IPS-18c (cell line): Measurements from ENCODE around the gene THUMPD3.

Experiments used
- H3K4me3 ChIP-seq: 2 replicates; pipeline ENCODE4 v1.7.0; 2013; ENCODE audit warnings: low read depth, mild to moderate bottlenecking, low read length, moderate library complexity; ENCODE audit not compliant: insufficient read depth
- H3K9me3 ChIP-seq: one replicate; pipeline ENCODE4 v1.6.1; 2013; ENCODE audit warnings: mild to moderate bottlenecking, low read length, moderate library complexity; ENCODE audit not compliant: control insufficient read depth, insufficient read depth

THUMPD3 gene

DNA sequence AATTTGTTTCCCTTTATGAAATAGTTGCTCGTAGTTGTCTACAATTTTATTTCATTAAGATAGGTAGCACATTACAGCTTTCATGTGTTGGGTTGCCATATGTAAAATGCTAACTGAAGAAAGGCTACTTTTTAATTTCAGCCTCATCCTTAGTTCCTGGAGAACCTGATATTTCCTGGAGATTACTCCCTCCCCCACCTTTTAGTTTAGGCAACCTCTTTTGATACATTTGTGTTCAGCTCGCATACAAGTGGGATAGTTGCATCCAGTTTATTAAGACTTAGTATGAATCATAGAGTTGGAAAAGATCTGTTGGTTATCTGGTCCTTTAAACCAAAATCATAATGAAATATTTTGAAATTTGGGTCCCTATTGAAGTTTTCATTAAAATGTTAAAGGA, 40.6 kb downstream of the THUMPD3 start:
- H3K4me3 ChIP-seq = no peak overlapping the region
- H3K9me3 ChIP-seq = no peaks in the 10 kb centered on the region

DNA sequence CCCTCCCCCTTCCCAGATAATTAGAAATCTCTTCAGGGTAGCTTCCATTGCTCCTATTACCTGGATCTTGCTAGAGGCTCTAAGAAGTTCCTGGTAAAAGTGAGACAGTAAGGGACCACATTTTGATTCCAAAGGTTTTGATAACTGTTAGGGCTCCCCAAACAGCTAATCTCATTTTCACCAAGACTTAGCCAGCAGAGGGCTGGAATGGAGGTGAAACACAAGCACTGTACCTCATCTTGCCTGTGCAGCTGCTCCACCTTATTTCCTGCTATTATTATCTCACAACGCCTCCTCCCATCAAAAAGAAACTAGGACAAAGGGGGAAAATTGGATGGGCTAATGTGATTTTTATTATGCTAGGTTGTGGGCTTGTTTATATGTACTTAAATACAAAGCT, 41.8 kb downstream of the THUMPD3 start:
- no peak overlapping the region for H3K4me3 ChIP-seq
- no peaks in the 10 kb centered on the region for H3K9me3 ChIP-seq

DNA sequence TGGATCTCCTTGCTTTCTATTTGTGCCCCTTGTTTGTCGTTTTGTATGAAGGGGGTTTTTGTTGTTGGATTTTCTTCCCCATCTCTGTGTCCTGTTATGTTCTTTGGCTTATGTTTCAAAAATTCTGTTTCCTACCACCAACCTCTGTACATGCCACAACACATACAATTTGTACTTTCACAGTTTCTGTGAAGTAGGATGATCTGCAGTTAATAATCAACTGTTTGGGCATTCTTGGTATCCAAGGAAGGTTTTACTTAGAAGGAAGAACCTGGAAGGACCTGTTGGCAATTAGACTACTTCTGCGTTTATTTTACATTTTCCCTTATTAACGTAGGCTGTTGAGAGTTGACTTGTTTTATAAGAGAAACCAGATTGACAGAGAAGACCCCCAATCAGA, 42.9 kb downstream of the THUMPD3 start:
- no peaks in the 10 kb centered on the region for H3K9me3 ChIP-seq
- H3K4me3 ChIP-seq = no peak overlapping the region

DNA sequence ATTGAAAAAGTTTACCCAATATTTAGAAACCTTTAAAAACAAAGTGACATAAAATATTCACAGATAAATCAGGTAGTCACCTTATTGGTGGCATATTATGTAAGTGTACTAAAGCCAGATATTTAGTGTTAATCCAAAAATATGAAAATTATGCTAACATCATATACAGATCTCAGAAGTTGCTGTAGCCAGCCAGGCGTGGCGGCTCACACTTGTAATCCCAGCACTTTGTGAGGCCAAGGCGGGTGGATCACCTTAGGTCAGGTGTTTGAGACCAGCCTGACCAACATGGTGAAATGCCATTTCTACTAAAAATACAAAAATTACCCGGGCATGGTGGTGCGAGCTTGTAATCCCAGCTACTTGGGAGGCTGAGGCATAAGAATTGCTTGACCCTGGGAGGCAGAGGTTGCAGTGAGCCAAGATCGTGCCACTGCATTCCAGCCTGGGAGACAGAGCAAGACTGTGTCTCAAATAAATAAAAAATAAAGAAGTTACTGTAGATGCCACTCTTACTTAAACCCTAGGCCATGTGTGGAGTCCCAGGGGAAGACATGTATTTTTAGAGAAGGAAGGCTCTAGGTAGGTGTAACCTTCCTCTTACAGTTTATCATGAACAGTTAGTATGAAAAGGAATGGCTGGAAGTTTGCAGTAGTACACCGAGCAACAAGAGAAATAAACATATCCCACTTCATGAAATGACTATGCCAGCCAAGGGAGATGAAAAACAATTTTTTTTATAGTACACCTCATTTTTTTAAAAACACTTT, 44.2 kb downstream of the THUMPD3 start:
- Histone ChIP-seq H3K9me3 (no peaks in the 10 kb centered on the region), H3K4me3 (no peak overlapping the region)

DNA sequence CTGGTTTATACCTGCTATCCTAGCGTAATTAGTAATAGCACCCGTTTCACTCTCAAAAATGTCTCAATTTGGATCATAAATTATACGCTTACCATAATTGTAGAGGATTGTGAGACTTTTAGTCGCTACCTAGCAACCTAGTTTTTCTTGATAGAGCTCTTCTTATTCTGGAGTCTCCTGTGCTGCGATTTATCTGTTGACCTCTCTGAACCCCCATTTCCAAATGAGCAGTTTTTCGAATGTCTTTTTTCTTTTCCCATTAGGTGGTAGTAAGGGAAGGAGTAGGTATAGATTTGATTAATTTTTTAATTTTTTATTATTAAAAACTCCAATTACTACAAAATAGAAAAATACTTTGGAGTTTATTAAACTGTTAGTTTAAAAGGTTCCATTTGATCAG, 45.2 kb downstream of the THUMPD3 start:
- H3K4me3 ChIP-seq = no peak overlapping the region
- no peaks in the 10 kb centered on the region for H3K9me3 ChIP-seq

DNA sequence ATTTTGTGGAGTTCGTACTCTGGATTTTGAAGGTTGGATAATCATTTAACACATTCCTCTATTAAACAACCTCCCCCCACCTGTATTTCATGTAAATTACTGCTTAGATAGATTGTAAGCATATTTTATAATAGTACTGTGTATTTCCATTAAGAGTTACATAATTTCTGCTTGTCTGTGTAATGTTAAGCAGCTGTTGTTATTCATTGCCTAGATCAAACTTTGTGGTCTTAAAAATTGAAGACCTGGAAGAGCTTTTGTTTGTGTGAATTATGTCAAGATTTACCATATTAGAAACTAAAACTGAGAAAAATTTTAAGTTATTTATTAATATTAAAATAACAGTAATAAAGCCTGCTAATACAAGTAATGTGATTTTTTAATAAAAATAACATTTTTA, 45.7 kb downstream of the THUMPD3 start:
- no peaks in the 10 kb centered on the region for H3K9me3 ChIP-seq
- no peak overlapping the region for H3K4me3 ChIP-seq

DNA sequence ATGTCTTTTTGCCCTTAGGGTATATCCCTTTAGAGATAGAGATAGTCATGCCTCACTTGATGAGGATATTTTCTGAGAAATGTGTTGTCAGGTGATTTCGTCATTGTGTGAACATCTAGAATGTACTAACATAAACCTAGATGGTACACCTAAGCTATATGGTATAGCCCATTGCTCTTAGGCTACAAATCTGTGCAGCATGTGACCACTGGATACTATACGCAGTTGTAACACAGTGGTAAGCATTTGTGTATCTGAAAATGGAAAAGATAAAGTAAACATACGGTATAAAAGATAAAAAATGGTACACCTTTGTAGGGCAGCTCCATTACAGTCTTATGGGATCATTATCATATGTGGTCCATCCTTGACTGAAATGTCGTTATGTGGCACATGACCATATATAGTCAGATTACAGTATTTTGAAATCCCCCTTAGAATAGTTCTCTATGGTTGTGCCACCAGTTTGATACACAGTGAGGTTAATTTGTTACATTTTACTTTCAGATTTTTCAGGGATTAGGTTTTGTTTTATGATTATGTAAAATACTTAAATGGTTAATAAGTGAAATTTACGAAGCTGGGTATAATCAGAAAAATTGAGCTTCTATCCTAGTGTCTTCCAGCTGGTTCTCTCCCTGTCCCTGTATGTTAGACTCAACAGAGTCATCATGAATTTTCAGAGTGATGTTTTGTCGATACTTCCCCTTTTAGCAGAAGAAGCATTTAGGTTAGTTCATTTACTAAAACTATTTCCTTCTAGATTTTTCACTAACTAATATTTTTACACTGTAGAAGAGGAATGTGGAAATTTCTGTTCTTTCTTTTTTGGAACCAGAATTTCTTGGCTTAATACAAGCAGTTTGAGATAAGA, 47.4 kb downstream of the THUMPD3 start:
- no peak overlapping the region for H3K4me3 ChIP-seq

DNA sequence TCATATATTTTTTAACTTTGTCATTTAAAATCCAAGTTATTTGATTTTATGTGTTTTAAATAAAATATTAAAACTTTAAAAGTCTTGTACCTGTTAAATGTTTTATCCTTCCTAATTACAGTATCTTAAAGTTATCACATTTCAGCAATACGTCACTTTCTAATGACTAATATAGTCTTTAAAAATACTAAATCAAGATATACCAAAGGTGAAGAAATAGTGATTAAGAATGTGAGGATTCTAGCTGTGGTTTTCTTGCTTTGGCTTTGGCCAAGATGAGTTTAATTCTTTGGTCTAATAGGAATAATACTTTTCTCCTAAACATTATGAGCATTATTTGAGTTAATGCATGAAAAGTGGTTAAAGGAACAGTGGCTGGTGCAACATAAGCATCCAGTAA, 48.4 kb downstream of the THUMPD3 start:
- Histone ChIP-seq H3K4me3 (no peak overlapping the region), H3K9me3 (no peaks in the 10 kb centered on the region)

More for the DNA sequence above, 47.4 kb downstream of the THUMPD3 start:
- H3K9me3 ChIP-seq = no peaks in the 10 kb centered on the region

DNA sequence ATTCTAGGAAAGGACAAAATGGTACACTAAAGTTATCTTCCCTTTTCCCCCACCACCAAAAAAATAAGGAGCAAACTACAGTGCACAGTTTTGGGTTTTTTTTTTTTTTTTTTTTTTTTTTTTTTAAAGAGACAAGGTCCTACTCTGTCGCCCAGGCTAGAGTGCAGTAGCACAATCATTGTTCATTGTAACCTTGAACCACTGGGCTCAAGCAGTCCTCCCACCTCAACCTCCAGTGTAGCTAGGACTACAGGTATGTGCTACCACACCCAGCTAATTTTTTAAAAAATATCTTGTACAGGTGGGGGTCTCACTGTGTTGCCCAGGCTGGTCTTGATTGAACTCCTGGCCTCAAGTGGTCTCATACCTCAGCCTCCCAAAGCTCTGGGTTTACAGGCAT, 49.4 kb downstream of the THUMPD3 start:
- no peaks in the 10 kb centered on the region for H3K9me3 ChIP-seq
- H3K4me3 ChIP-seq = no peak overlapping the region

DNA sequence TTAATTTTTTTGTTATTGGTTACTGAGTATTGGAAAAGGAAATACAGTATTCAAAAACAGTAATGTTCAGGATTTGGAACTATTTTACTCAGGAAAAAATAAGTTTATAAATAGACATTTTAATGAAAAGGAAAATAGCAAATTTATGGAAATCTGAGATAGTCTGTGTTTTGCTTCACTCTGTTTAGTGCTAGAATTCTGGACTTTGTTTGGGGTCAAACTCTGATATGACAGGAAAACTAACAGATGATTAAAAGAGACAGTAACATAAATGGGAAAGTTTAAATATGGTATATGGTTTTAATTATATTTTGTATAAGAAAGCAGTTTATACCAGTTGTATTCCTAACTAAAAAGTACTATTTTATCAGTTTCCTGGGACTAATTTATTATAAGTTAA, 52.0 kb downstream of the THUMPD3 start:
- no peak overlapping the region for H3K4me3 ChIP-seq
- H3K9me3 ChIP-seq = no peaks in the 10 kb centered on the region

DNA sequence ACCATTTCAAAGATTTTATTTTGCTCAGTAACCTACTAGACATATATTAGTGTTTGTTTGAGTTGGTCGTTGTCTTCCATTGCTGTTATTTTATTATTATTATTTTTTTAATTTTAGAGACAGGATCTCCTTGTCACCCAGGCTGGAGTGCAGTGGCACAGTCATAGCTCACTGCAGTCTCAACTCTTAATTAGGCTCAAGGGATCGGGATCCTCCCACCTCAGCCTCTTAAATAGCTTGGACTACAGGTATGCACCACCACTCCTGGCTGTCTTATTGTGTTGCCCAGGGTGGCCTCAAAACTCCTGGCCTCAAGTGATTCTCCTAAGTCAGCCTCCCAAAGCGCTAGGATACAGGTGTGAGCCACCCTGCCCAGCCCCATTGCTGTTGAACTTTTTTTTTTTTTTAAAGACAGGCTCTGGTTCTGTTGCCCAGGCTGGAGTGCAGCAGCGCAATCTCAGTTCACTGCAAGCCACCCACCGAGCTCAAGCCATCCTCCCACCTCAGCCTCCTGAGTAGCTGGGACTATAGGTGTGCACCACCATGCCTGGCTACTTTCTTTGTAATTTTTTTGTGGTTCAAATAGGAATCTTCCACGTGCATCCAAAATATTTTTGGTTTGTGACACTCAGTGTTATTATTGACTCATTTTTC, 52.8 kb downstream of the THUMPD3 start:
- H3K9me3 ChIP-seq = no peaks in the 10 kb centered on the region
- no peak overlapping the region for H3K4me3 ChIP-seq

DNA sequence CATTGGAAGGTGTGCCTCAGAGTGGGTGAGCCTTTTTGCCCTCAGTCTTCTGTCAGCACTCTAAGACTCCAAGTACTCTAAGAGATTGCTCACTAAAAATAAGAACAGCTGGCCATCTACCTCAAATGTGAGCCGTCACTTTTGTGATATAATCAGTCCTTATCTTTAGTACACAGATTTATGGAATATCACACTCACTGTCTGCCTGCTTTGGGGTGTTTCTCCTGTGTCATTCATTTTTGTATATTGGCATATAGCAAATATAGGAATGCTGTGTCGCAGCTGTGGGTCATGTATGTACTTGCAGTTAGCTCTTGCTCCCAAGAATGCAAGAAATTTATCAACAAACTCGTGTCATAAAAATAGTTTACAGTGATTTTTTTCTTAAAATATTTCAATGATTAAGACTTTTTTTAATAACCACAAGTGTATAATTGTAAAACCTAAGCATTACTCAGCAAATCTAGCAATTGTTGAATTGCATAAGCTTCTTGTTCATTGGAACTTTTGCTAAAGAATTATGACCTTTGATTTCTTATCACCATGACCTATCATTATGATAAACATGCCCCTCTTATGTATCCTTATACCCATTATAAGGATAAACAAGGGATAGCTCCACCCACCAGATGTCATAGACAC, 53.4 kb downstream of the THUMPD3 start:
- no peaks in the 10 kb centered on the region for H3K9me3 ChIP-seq
- no peak overlapping the region for H3K4me3 ChIP-seq

DNA sequence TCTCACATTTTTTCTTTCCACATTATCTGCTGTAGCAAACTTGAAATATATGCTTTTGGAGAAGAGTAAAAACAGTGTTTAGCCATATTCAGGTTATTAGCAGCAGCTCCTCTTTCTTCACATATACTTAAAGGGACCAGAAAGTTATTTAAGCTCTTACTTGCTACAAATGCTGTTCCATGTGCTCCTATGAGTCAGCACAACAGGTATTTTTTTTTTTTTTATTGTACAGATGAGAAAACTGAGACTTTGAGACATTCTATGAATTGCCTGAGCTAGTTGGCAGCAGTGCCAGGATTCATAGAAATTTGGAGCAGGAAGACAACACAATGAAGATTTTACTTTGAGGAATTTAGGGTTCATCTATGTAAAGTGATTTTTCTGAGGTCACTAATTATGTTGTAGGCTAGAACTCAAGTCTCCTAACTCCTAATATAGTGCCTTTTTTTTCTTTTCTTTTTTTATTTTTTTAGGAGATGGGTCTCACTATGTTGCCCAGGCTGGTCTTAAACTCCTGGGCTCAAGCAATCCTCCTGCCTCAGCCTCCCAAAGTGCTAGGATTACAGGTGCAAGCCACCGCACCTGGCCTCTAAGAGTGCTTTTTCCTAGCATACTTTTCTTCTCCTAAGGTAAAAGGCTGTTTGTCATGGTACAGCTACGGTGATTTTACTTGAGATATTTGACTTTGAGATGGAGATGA, 58.1 kb downstream of the THUMPD3 start:
- Histone ChIP-seq H3K4me3 (no peak overlapping the region), H3K9me3 (no peaks in the 10 kb centered on the region)

DNA sequence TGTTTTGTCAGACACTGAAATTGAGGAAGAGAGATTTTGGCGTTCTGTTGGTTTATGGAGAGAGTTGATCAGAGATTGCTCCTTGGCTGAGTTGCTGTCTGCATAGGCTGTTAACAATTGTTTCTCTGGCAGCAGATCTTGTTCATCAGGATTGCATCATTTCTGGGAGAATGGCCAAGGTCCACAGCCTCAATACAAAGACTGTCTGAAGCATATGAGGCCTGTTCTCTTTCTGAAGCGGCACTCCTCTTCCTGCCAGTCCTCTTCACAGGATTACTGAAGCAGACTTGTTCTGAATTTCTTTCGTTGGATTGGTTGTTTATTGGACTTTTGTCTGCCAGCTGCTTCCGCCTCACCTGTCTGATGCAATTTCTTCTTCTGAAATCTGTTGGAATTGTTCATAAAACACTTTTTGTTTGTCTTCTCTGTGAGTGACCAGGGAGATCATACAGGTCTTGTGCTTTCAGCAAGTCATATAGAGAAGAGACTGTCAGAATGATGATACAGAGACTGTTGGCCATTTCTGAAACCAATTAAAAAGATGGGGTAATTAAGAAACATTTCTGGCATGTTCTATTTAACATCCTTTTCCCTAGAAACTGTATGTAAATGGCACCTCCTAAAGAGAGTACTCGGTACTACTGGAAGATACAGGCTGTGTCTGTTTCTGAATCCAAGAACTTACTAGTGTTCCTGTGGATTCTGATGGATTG, 60.0 kb downstream of the THUMPD3 start:
- no peaks in the 10 kb centered on the region for H3K9me3 ChIP-seq
- no peak overlapping the region for H3K4me3 ChIP-seq

DNA sequence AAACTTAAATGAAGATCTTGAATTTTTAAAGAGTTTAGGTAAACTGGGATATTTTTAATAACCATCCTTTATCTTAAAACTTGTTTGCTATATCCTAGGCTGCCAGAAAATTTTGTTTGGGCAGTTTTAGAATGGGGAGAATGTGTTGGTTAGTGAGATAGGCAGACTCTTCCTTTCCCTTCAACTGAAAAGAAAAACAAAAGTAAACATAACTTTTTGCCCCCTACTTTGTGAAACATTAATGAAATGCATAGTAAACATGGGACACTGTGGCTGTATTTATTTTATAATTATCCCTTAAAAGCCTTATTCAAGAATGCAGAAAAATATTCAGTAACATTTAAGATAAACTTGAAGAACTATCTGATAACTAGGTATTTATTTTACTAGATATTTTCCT, 65.6 kb downstream of the THUMPD3 start:
- Histone ChIP-seq H3K4me3 (no peak overlapping the region), H3K9me3 (no peaks in the 10 kb centered on the region)

DNA sequence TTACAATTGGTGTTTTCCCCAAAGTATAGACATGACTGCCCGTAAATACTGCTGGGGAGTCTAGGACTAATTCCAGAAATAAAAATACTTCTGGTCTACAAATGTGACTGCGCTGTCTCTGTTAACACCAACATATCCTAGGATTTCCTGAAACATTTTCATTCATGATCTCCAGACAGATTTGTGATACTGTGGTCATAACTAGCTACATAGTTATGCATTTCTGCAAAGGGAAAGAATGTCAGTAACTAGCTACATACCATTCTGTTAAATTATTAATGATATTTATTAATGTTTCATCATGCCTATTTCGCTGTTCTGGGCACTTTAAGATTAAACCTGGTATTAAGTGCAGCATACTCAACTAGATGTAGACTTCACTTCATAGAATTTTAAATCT, 67.9 kb downstream of the THUMPD3 start:
- Histone ChIP-seq H3K4me3 (no peak overlapping the region), H3K9me3 (no peaks in the 10 kb centered on the region)
